ENCODE results near the gene SNPH.

Gene SNPH

DNA sequence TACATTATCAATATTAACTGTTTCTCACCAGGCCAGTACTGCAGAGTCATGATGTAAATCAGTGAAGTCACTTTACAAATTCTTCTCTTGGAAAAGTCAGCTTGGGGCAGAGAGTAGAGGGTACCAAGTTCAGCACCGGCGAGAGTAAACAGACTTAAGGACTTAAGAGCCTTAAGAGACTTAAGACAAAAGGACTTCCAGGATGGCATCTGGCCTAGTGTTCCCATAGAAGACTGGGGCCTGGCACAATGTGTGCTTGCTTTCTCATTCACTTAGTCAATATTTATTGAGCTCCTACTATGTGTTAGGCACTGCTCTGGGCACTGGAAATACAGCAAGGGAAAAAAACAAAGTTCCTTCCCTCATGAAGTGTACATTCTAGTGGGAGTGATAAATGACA is 1.4 kb upstream of the SNPH start:
- in situ Hi-C loops (cut with MboI; ENCODE audit: low sequenced_read_pairs), result no loop called here

- in situ Hi-C loops (cut with MboI; ENCODE audit: low sequenced_read_pairs), result no loop called here
These were observed 723 bp upstream of the SNPH start for GRCh38 chr20:1265226-1265915.

DNA sequence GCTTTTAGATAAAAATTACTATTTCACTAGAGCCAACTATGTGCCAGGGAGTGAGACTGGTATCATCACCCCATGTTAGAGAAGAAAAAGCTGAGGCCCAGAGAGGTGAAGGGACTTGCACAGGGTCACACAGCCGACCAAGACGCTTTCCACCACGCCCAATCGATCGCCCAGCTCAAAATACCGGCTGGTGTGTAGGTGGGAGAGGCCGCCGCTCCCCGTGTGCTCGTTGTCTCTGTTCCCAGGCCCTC is 253 bp upstream of the SNPH start:
- in situ Hi-C loops (cut with MboI; ENCODE audit: low sequenced_read_pairs), result no loop called here

- in situ Hi-C loops (cut with MboI; ENCODE audit: low sequenced_read_pairs), result no loop called here
These were observed 1.1 kb downstream of the SNPH start for GRCh38 chr20:1267161-1267560.

DNA sequence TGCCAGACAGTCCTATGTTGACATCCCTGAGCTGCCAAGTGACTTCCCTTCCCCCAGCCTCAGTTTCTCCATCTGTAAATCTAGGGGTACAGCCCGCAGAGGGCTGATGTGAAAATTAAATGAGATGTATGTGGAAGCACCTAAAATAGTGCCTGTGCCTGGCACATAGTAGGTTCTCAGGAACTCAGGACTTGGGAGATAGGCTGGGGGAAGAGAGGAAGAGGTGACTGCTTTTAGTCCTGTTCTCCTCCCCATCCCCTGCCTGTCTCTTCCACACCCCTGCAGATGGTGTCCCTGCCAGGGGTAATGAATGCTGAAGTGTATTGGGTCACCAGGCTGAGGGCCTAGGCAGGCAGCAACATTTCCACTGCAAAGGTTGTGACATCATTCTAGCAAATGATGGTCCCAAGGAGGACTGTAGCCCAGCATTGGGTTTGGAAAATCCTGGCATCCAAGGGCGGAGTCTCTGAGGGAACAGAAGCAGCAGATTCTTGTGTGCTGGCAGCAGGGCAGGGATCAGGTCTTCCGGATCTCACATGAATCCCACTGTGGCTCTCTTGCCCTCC is 1.8 kb downstream of the SNPH start:
- in situ Hi-C loops (cut with MboI; ENCODE audit: low sequenced_read_pairs), result no loop called here

GRCh38 chr20:1269235-1269634 is 3.1 kb downstream of the SNPH start:
- in situ Hi-C loops (cut with MboI; ENCODE audit: low sequenced_read_pairs), result no loop called here

GRCh38 chr20:1269850-1270249 is 3.8 kb downstream of the SNPH start:
- in situ Hi-C loops (cut with MboI; ENCODE audit: low sequenced_read_pairs), result no loop called here

- in situ Hi-C loops (cut with MboI; ENCODE audit: low sequenced_read_pairs), result no loop called here
These were observed 6.4 kb downstream of the SNPH start for GRCh38 chr20:1272368-1273100.

DNA sequence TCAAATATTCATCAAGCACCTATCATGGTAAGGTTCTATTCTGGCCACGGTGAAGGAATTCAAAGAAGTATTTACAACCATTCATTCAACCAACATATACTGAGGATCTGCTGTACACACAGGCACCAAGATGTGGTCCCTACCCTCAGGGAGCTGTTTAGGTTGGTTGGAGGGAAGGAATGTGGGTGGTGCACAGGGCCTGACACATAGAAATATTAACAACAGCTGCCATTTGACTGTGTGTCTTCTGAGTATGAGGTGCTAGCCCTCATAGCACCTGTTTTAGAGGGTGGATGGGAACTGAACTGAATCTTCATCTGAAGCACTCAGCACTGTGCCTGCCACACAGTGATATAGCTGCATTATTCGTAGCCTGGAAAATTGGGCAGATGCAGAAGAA is 7.3 kb downstream of the SNPH start:
- in situ Hi-C loops (cut with MboI; ENCODE audit: low sequenced_read_pairs), result no loop called here

- in situ Hi-C loops (cut with MboI; ENCODE audit: low sequenced_read_pairs), result no loop called here
These were observed 8.6 kb downstream of the SNPH start for GRCh38 chr20:1274485-1275311.

GRCh38 chr20:1275919-1276318 is 9.8 kb downstream of the SNPH start:
- in situ Hi-C loops (cut with MboI; ENCODE audit: low sequenced_read_pairs), result no loop called here

DNA sequence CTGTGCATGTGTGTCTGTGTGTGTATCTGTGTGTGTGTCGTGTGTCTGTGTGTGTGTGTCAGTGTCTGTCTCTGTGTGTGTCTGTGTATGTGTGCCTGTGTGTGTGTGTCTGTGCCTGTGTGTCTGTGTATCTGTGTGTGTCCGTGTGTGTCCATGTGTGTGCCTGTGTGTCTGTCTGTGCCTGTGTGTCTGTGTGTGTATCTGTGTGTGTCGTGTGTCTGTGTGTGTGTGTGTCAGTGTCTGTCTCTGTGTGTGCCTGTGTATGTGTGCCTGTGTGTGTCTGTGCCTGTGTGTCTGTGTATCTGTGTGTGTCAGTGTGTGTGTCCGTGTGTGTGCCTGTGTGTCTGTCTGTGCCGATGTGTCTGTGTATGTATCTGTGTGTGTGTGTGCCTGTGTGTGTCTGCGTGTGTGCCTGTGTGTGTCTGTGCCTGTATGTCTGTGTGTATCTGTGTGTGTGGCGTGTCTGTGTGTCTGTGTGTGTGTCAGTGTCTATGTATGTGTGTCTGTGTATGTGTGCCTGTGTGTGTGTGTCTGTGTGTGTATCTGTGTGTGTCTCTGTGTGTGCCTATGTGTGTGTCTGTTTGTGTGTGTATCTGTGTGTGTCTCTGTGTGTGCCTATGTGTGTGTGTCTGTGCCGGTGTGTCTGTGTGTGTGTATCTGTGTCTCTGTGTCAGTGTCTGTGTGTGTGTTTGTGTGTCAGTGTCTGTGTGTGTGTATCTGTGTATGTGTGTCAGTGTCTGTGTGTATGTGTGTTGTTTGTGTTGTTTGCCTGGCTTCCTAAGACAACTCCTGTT is 11.6 kb downstream of the SNPH start:
- in situ Hi-C loops (cut with MboI; ENCODE audit: low sequenced_read_pairs), result no loop called here

DNA sequence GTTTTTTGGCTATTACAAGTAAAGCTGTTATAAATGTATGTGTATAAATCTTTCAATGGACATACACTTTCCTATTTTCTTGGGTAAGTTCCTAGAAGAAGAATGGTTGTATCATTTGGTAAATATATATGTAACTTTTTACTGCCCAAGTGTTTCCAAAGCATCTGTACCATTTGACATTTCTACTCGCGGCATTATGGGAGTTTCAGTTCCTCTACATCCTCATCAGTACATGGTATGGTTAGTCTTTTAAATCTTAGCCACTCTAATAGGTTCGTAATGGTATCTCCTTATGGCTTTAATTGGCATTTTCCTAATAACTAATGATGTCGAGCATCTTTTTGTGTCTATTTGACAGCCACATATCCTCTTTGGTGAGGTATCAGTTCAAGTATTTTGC is 12.9 kb downstream of the SNPH start:
- in situ Hi-C loops (cut with MboI; ENCODE audit: low sequenced_read_pairs), result no loop called here

- in situ Hi-C loops (cut with MboI; ENCODE audit: low sequenced_read_pairs), result no loop called here
These were observed 14.4 kb downstream of the SNPH start for GRCh38 chr20:1280195-1281102.

DNA sequence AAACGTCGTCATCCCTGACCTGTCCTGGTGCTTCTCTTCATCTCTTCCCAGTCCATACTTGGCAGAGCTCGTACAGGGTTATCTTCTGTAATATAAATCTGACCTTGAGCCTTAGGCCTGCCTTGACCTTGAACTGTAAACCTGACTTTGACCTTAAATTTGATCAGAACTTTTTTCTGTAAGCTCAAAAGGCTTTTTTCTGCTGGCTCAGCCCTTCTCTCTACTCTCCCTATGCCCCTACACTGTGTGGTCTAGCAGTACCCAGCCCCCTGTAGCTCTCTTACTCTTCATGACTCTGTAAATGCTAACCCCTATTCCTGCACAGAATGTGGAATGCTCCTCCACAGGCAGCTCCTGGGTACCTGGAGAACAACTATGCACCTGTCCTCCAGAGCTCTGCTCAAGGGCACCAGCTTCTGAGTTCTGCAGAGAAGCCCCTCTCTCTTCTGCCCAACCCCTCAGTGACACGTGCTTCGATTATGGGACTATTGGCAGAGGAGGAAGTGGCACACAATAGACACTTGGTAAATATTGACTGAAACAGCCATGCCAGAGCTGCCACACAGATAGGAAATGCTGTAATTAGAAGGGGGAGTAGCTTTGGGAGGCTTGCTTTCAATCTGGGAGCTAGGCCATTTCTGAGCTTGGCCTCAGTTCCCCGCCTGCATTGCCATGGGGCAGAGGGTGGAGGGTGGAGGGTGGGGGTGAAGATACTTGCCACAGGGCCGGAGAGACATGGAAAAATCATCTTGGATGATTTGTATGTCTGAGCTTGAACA is 15.4 kb downstream of the SNPH start:
- in situ Hi-C loops (cut with MboI; ENCODE audit: low sequenced_read_pairs), result no loop called here

DNA sequence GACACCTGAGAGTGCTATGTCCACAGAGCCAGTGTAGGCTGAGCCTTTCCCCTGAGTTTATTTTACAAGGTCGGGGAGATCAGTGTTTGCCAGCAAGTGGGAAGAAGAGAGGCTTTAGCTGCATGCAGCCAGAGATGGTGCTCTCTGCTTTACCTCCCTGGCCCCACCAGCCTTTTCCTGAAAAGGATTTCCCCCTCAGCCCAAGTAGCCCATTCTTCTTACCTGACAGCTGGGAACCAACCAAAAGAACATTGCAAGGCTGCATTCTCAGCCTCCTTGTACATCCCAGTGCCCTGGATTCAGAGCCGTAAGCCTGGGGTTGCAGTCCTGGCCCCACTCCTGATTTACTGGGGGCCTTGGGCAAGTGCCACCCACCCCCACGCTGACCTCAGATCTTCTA is 16.9 kb downstream of the SNPH start:
- in situ Hi-C loops (cut with MboI; ENCODE audit: low sequenced_read_pairs), result no loop called here

DNA sequence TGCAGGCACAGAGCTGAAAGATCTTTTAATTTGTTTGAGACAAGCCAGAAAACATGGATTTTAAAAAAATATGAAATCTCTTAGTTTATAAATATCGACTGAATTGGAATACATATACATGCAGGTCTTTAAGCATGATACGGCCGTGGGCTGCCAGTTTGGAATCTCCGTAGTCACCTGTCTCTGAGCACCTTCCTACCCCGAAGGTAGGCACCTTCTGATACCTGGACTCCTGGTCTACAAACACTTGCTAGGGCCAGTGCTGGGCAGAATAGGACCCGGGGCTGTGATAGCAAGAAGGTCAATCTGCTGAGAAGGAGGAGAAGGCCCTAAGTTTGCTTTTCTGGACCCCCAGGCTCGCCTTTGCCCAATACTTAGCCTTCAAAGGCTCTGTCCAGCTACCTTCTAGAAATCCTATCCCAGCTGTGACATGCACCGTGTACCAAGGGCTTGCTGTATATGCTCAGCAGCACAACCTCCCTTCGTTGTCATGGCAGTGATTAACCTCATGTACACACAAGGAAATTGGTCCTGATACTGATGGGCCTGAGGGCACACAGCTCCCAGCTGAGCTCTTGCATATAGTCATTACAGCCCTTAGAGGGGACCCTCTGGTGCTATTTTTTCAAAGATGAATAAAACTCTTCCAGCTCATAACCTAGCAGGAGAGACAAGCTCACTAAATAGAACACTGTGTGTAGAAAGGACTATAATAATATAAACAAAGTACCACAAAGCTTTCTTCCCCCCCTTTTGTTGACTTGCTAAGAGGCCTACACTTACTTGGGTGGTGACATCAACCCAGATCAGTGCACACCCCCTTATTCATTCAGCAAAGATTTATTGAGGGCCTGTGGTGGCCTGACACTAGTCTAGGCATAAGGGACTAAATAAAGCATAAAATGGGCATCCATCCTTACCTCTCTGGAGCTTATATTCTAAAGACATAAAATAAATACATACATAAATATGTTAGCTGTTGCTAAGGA is 17.7 kb downstream of the SNPH start:
- in situ Hi-C loops (cut with MboI; ENCODE audit: low sequenced_read_pairs), result no loop called here
